WTC11 (cell line): ENCODE results near the gene LRMDA.

Experiments used
- CBFB ChIP-seq: sonication (generic); formaldehyde crosslinking; IDR thresholded peaks from 2 replicates; pipeline ENCODE4 v1.8.1; 2022; ENCODE audit warnings: mild to moderate bottlenecking, low read depth, missing genetic modification reagents
- TF ChIP-seq, protein P1 (sequence below): sonication (generic); formaldehyde crosslinking; IDR thresholded peaks from 2 replicates; pipeline ENCODE4 v1.8.1; 2022; ENCODE audit warnings: missing genetic modification reagents, borderline replicate concordance

GRCh38 chr10:75547391-75548298, 116.2 kb downstream of the LRMDA start:
- no peak for TF ChIP-seq CBFB
- TF ChIP-seq, protein P1, sequence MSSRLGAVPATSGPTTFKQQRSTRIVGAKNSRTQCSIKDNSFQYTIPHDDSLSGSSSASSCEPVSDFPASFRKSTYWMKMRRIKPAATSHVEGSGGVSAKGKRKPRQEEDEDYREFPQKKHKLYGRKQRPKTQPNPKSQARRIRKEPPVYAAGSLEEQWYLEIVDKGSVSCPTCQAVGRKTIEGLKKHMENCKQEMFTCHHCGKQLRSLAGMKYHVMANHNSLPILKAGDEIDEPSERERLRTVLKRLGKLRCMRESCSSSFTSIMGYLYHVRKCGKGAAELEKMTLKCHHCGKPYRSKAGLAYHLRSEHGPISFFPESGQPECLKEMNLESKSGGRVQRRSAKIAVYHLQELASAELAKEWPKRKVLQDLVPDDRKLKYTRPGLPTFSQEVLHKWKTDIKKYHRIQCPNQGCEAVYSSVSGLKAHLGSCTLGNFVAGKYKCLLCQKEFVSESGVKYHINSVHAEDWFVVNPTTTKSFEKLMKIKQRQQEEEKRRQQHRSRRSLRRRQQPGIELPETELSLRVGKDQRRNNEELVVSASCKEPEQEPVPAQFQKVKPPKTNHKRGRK (CRISPR knock-in tag): no peak
